HL-60 (cell line): ENCODE results near the gene ZCCHC24.

Experiments
- DNase-seq, 2 experiments: peaks; one replicate each; pipeline ENCODE4 v3.0.0-alpha.2; 2010 to 2020; ENCODE audit warnings: low read depth in 1 of 2, low spot score in 1 of 2
- H3K27ac ChIP-seq: fragments of 250-450 bp; sonication (Bioruptor Pico); replicated peaks from 2 replicates; pipeline ENCODE4 v1.5.1; 2020; ENCODE audit warnings: mild to moderate bottlenecking, moderate library complexity
- H3K27me3 ChIP-seq: fragments of 250-450 bp; sonication (Bioruptor Pico); 2 replicates; pipeline ENCODE4 v1.5.1; 2021; ENCODE audit warnings: mild to moderate bottlenecking, moderate library complexity; ENCODE audit not compliant: insufficient read depth, poor library complexity, severe bottlenecking
- H3K4me3 ChIP-seq: replicated peaks from 2 replicates; pipeline ENCODE4 v1.5.1; 2011; ENCODE audit warnings: mild to moderate bottlenecking, control low read depth, low read length; ENCODE audit not compliant: insufficient read depth
- CTCF ChIP-seq: IDR thresholded peaks from one replicate; pipeline ENCODE4 v1.5.1; 2011; ENCODE audit warnings: low read length, control low read depth, inconsistent platforms; ENCODE audit not compliant: insufficient read depth
- GABPA ChIP-seq: IDR thresholded peaks from 2 replicates; pipeline ENCODE4 v1.6.1; 2012; ENCODE audit warnings: low read depth
- POLR2AphosphoS5 ChIP-seq: IDR thresholded peaks from 2 replicates; pipeline ENCODE4 v1.6.1; 2012; ENCODE audit warnings: low read depth
- REST ChIP-seq: IDR thresholded peaks from 2 replicates; pipeline ENCODE4 v1.6.1; 2012; ENCODE audit warnings: low read depth; ENCODE audit not compliant: insufficient replicate concordance
- SPI1 ChIP-seq: IDR thresholded peaks from 2 replicates; pipeline ENCODE4 v1.6.1; 2012; ENCODE audit warnings: low read depth, mild to moderate bottlenecking, borderline replicate concordance

The ZCCHC24 gene

GRCh38 chr10:79418274-79418673 is 27.1 kb downstream of the ZCCHC24 start:
- DNase-seq, result no peak
- Histone ChIP-seq H3K27me3 (no peaks in the 10 kb centered on the region), H3K4me3 (no peak overlapping the region), H3K27ac (no peak overlapping the region)
- TF ChIP-seq CTCF, result no peak
- TF ChIP-seq POLR2AphosphoS5, result no peak
- TF ChIP-seq REST, result no peak
- no peak for TF ChIP-seq GABPA
- TF ChIP-seq SPI1, result no peak

GRCh38 chr10:79417731-79418130 is 27.7 kb downstream of the ZCCHC24 start:
- no peak for TF ChIP-seq GABPA
- TF ChIP-seq SPI1, result no peak
- no peak for TF ChIP-seq CTCF
- TF ChIP-seq REST, result no peak
- TF ChIP-seq POLR2AphosphoS5, result no peak
- DNase-seq, result no peak
- H3K27ac ChIP-seq, result no peak overlapping the region

GRCh38 chr10:79417266-79417665 is 28.2 kb downstream of the ZCCHC24 start:
- Histone ChIP-seq H3K27ac (no peak overlapping the region), H3K27me3 (no peaks in the 10 kb centered on the region), H3K4me3 (no peak overlapping the region)
- no peak for TF ChIP-seq POLR2AphosphoS5
- peak; percentile 7; the same call in 1 of the 2 replicates for TF ChIP-seq SPI1
- DNase-seq, result peak in 1 of 2 experiments; percentile 42

More at GRCh38 chr10:79417731-79418130, 27.7 kb downstream of the ZCCHC24 start:
- H3K4me3 ChIP-seq, result no peak overlapping the region
- H3K27me3 ChIP-seq, result no peaks in the 10 kb centered on the region

GRCh38 chr10:79416578-79417255 is 28.7 kb downstream of the ZCCHC24 start:
- no peak overlapping the region for H3K4me3 ChIP-seq
- DNase-seq, result no peak
- no peak for TF ChIP-seq SPI1
- no peak for TF ChIP-seq REST
- TF ChIP-seq POLR2AphosphoS5, result no peak
- no peak for TF ChIP-seq CTCF
- no peak for TF ChIP-seq GABPA
- H3K27me3 ChIP-seq, result no peaks in the 10 kb centered on the region
- no peak overlapping the region for H3K27ac ChIP-seq
